Osteoblast (primary cell): ENCODE measurements around the gene DNAJC1. TPM values are rescaled to one million over a fixed set of nuclear protein-coding genes. Genes with fewer than 3 reads are reported as not detected.

Experiments
- DNase-seq: peaks from one replicate; pipeline ENCODE4 v3.0.0; 2011; ENCODE audit warnings: low spot score, mixed read lengths; ENCODE audit not compliant: insufficient read length; ENCODE audit errors: missing footprints
- H2AFZ ChIP-seq: 2 replicates; pipeline ENCODE4 v1.6.0; 2011; ENCODE audit warnings: mild to moderate bottlenecking, low read length
- H3K27ac ChIP-seq: 2 replicates; pipeline ENCODE4 v1.5.1; 2011; ENCODE audit warnings: mild to moderate bottlenecking, low read depth, low read length, moderate library complexity
- H3K27me3 ChIP-seq: 2 replicates; pipeline ENCODE4 v1.6.0; 2012; ENCODE audit warnings: mild to moderate bottlenecking, control low read depth, inconsistent platforms, low read length, moderate library complexity; ENCODE audit not compliant: insufficient read depth
- H3K36me3 ChIP-seq: 2 replicates; pipeline ENCODE4 v1.5.1; 2011; ENCODE audit warnings: mild to moderate bottlenecking, low read length, control low read depth, moderate library complexity; ENCODE audit not compliant: insufficient read depth
- H3K4me1 ChIP-seq: 2 replicates; pipeline ENCODE4 v1.5.1; 2011; ENCODE audit warnings: mild to moderate bottlenecking, low read length, control low read depth, moderate library complexity; ENCODE audit not compliant: insufficient read depth
- H3K4me2 ChIP-seq: 2 replicates; pipeline ENCODE4 v1.6.0; 2011; ENCODE audit warnings: mild to moderate bottlenecking, low read length; ENCODE audit not compliant: insufficient read depth
- H3K4me3 ChIP-seq: fragments of 200-600 bp; sonication (generic); 3 replicates; pipeline ENCODE4 v1.5.1; 2012; ENCODE audit warnings: mild to moderate bottlenecking, low read length, inconsistent platforms; ENCODE audit not compliant: insufficient read depth
- H3K79me2 ChIP-seq: 2 replicates; pipeline ENCODE4 v1.6.0; 2012; ENCODE audit warnings: mild to moderate bottlenecking, low read length, control low read depth, inconsistent platforms; ENCODE audit not compliant: insufficient read depth
- H3K9me3 ChIP-seq: 2 replicates; pipeline ENCODE4 v1.5.1; 2011; ENCODE audit warnings: low read depth, low read length, control low read depth
- H4K20me1 ChIP-seq: 2 replicates; pipeline ENCODE4 v1.6.0; 2012; ENCODE audit warnings: mild to moderate bottlenecking, low read length, control low read depth; ENCODE audit not compliant: insufficient read depth
- total RNA-seq: library from RNA; depleted of rRNA; stranded (reverse); fragments of >200 nt; gene quantifications from 2 replicates; pipeline ENCODE4 v1.2.3, GENCODE V29; 2012
- TF ChIP-seq, protein P1 (sequence below): IDR thresholded peaks from 2 replicates; pipeline ENCODE4 v1.5.1; 2011; ENCODE audit warnings: mild to moderate bottlenecking, low read depth, low read length, moderate library complexity; ENCODE audit errors: extremely low read depth

The DNAJC1 gene
- total RNA-seq, 1 donor = 83.2 TPM

DNA sequence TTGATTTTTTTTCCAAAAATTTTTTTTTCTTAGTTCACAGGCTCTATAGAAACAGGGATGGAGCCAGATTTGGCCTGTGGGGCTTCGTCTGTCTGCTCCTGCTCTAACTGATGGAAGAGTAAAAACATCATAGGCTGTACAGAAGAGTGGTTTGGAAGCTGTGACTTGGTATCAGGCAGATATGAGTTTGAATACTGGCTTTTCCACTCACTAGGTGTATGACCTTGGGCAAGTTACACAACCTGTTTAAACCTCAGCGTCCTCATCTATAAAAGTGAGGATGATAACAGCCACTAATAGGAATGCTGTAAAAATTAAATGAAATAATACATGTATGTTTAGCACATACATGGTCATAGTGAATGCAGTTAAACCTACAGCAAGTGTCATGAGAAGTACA lies 26.9 kb upstream of the DNAJC1 start:
- Histone ChIP-seq H3K9me3 (no peaks in the 10 kb centered on the region), H3K27ac (no peak overlapping the region), H2AFZ (no peak overlapping the region), H4K20me1 (no peaks in the 10 kb centered on the region), H3K27me3 (no peaks in the 10 kb centered on the region), H3K4me2 (no peak overlapping the region), H3K4me3 (no peak overlapping the region), H3K79me2 (no peaks in the 10 kb centered on the region), H3K4me1 (no peaks in the 10 kb centered on the region), H3K36me3 (no peaks in the 10 kb centered on the region)
- no peak for DNase-seq
- TF ChIP-seq, protein P1, sequence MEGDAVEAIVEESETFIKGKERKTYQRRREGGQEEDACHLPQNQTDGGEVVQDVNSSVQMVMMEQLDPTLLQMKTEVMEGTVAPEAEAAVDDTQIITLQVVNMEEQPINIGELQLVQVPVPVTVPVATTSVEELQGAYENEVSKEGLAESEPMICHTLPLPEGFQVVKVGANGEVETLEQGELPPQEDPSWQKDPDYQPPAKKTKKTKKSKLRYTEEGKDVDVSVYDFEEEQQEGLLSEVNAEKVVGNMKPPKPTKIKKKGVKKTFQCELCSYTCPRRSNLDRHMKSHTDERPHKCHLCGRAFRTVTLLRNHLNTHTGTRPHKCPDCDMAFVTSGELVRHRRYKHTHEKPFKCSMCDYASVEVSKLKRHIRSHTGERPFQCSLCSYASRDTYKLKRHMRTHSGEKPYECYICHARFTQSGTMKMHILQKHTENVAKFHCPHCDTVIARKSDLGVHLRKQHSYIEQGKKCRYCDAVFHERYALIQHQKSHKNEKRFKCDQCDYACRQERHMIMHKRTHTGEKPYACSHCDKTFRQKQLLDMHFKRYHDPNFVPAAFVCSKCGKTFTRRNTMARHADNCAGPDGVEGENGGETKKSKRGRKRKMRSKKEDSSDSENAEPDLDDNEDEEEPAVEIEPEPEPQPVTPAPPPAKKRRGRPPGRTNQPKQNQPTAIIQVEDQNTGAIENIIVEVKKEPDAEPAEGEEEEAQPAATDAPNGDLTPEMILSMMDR = no peak

DNA sequence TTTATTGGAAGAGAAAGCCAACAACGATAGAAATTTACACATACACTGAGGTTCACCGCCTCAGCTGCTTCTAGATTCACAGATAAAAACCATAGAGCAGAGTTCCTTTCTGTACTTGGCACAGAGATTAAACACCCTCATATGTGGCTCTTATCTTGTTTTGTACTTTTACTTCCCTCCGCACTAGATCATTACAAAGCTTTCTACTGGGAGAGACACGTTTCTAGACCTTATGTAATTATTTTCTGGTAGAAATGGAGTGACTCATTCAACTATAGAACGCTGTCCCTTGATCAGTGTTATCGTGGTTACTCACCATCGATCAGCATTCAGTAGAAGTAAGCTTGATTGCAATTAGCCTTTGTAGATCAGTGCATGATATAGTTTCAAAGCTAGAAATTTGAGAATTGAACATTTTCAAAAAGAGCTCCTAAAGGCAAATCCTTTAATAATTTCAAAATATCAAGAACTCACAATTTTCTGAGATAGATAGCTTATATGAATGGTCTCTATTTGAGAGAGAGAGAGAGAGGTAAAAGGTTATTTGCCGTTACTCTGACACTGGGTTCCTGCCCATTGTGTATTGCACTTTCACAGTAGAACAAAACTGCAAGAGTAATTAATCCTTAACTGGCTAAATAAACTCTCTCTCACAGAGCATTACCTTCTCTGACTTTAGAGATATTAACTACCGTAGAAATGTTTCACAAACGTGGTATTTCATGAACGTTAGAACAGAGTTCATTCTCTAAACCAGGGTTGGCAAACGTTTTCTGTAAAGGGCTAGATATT lies 26.1 kb upstream of the DNAJC1 start:
- Histone ChIP-seq H3K4me1 (no peaks in the 10 kb centered on the region), H3K4me2 (no peak overlapping the region), H3K9me3 (no peaks in the 10 kb centered on the region), H3K27me3 (no peaks in the 10 kb centered on the region), H3K4me3 (no peak overlapping the region), H3K79me2 (no peaks in the 10 kb centered on the region), H2AFZ (no peak overlapping the region), H3K36me3 (no peaks in the 10 kb centered on the region), H4K20me1 (no peaks in the 10 kb centered on the region), H3K27ac (no peak overlapping the region)
- DNase-seq = no peak
- TF ChIP-seq, protein P1 = no peak

DNA sequence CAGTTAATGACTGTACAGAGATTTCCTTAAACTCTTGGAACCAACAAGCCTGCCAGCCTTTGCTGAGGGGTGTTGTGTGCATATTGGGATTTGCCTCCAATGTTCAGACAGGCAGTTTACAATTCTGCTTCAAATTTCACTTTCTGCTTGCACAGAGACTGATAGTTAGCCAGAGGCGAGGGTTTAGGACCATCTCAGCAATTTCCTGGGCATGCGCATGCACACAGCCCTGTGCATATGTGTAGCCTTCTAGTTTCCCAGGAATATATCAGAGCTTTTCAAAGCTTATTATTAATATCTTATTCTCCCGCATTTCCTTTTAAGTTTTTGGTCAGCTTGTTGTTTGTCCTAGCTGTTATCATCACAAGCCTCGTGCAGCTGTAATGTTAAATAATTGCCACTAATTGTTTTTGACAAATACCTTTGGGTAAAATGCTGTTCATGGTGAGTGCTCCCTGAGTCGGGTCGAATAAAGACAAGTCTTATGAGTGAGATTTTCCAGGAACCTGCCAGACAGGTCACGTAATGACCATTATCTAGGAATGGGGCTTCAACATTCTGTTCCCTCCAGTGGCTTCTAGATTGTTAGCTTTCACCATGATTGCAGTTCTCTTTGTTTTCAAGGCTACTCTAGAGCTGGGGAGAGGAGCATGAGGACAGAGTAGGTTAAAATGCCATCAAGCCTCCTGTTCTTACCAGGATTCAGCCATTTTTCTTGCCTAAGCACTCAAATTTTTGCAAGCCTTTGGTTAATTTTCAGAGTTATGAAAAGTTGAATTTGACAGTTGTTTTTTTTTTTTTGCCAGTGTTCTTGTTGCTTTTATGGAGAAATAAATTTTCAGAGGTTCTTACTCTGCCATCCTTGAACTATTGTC lies 24.1 kb upstream of the DNAJC1 start:
- DNase-seq = no peak
- H2AFZ ChIP-seq = no peak overlapping the region
- no peaks in the 10 kb centered on the region for H4K20me1 ChIP-seq
- no peaks in the 10 kb centered on the region for H3K4me1 ChIP-seq
- TF ChIP-seq, protein P1 = no peak
- no peaks in the 10 kb centered on the region for H3K36me3 ChIP-seq
- H3K27me3 ChIP-seq = no peaks in the 10 kb centered on the region
- H3K4me2 ChIP-seq = no peak overlapping the region
- no peaks in the 10 kb centered on the region for H3K9me3 ChIP-seq
- no peak overlapping the region for H3K4me3 ChIP-seq
- no peaks in the 10 kb centered on the region for H3K79me2 ChIP-seq
- H3K27ac ChIP-seq = no peak overlapping the region

DNA sequence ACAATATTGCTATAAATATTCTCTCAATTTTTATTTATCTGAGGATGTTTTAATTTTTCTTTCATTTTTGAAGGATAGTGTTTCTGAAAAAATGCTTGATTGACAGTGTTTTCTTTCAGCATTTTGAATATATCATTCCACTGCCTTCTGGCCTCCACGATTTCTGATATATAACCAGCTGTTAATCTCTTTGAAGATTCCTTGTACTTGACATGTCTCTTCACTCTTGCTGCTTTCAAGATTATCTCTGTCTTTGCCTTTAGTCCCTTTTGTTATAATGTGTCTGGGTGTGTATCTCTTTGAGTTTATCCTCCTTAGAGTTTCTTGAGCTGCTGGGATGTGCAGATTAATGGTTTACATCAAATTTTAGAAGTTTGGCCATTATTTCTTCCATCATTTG lies 22.8 kb upstream of the DNAJC1 start:
- Histone ChIP-seq H2AFZ (no peak overlapping the region), H3K4me3 (no peak overlapping the region), H3K36me3 (no peaks in the 10 kb centered on the region), H3K4me2 (no peak overlapping the region), H3K27me3 (no peaks in the 10 kb centered on the region), H3K9me3 (no peaks in the 10 kb centered on the region), H3K27ac (no peak overlapping the region), H3K79me2 (no peaks in the 10 kb centered on the region), H4K20me1 (no peaks in the 10 kb centered on the region), H3K4me1 (no peaks in the 10 kb centered on the region)
- TF ChIP-seq, protein P1 = no peak
- DNase-seq = no peak
